ENCODE data around the gene AMPD1.

The AMPD1 gene

GRCh38 chr1:114696810-114697209, 1.5 kb upstream of the AMPD1 start:
- DNase-seq = no peak

- DNase-seq = no peak
These were observed 621 bp downstream of the AMPD1 start for GRCh38 chr1:114694540-114695310.

- DNase-seq = no peak
These were observed 2.4 kb downstream of the AMPD1 start for GRCh38 chr1:114692947-114693346.

GRCh38 chr1:114691061-114691460, 4.3 kb downstream of the AMPD1 start:
- DNase-seq = no peak

DNA sequence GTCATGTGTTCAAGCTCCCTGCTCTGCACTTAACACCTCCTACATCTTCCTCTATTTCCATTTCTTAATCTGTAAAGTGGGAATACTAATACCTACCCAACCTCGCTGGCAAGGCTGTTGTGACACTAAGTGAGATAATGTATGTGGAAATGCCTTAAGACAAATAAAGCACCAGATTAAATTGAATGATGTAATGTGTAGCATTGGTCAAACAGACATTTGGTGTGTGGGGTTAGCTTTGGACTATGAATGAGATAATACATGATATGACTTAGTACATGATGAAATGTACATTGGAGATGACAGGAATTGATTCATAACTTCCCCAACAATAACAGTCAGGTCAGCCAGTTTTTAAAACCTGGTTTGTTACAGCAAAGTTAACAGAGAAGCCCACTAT, 5.2 kb downstream of the AMPD1 start:
- no peak for DNase-seq

- DNase-seq = no peak
These were observed 6.8 kb downstream of the AMPD1 start for GRCh38 chr1:114688526-114688925.

- DNase-seq = no peak
These were observed 9.5 kb downstream of the AMPD1 start for GRCh38 chr1:114685851-114686250.

DNA sequence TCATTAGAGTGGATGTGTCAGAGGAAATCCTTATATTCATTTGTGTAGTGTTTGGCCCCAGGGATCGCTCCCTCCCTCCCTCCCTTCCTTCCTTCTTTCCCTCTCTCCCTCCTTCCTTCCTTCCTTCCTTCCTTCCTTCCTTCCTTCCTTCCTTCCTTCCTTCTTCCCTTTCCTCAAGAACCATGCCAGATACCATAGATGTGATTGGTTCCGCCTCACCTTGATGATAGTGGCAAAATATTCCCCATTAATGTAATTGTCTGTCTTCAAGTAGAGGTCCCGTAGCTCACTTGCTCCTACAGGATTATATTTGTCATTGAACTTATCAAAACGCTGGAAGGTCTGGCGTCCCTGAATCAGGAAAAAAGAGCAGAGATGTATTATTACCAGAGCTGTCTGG, 17.7 kb downstream of the AMPD1 start:
- DNase-seq = no peak

DNA sequence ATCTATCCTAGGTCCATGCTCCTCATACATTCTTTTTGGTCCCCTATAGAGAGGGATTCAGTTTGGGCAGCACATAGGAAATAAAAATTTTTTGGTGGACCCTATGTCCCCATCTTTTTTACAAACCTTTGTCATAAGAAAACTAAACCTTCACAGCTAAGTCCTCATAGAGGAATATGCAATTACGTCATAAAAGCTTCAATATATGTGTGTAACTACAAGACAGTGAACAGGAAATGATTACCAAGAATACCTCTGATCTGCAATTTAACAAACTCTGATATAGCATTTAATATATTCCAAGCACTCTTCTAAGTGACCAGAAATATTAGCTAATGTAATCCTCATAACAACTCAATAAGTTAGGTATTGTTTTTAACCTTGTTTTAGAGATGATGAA, 19.2 kb downstream of the AMPD1 start:
- no peak for DNase-seq

GRCh38 chr1:114671939-114672275, 23.4 kb downstream of the AMPD1 start:
- DNase-seq = no peak

DNA sequence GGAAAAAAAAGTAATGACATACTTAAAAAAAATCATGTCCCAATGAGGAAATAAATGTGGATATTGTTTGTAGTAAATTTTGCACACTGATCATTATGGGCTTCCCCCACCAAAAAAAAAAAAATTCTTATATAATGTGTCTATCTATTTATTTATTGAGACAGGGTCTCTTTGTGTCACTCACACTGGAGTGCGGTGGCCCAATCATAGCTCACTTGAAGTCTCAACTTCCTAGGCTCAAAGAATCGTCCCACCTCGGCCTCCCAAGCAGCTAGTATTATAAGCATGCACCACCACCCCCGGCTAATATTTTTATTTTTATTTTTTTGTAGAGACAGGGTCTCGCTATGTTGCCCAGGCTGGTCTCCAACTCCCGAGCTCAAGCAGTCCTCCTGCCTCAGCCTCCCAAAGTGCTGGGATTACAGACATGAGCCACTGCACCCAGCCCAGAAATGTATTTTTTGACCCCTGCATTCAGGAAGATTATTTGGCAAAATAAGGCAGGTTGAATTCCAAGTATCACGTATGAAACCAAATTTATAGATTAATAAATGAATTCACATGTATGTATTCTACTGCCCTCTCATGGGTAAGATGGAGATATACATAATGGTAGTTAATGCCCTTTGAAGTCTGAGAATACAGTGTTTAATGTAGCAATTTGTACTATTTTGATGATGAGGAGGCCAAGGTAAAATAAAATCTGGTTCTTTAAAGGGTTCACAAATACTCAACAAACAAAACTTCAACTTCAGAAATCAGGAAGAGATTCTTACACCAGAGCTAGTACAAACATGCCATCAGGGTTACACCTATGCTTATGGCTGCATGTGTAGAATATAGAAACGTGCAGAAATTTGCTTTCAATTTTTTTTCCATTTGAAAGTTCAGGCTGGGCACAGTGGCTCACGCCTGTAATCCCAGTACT, 24.1 kb downstream of the AMPD1 start:
- no peak for DNase-seq

DNA sequence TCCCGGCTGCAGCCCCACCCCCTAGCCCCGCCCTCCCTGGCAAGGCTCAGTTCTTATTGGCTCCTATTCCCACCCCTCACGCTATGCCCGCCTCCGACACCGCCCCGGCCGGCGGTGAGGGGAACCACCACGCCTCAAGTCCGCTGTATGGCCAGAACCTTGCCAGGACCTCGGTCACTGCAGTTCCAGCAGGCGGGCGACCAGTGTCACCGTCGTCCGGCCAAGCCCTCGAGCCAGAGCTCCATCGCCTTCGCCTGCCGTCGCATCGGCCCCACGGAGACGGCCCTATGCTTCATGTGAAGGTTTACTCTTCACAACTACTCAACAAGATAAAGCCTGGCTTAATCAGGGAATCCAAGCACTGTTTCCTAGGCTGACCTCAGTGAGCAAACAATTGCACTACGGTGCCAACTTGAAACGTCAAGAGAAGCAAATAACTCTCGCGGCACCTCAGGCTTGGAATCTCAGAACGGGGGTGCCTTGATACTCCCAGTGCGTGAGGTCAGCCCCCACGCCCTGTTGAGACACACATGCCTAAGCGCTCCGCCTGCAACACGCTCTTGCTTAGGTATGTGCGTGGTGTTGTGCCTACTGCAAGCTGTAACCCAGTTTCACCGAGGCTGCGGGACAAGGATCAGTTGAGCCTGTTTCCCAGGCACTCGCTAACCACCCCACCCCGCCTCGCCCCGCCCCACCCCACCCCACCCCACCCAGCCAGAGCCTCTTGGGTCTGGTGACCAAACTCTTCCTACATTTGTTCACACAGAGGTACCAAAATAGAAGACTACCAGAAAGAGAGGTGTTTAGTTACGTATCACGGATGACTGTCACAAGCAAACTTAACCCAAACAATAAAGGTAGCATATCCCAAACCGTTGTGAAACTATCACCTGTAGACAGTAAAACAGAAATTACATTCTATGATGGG, 25.0 kb downstream of the AMPD1 start:
- peak; percentile 87 for DNase-seq

DNA sequence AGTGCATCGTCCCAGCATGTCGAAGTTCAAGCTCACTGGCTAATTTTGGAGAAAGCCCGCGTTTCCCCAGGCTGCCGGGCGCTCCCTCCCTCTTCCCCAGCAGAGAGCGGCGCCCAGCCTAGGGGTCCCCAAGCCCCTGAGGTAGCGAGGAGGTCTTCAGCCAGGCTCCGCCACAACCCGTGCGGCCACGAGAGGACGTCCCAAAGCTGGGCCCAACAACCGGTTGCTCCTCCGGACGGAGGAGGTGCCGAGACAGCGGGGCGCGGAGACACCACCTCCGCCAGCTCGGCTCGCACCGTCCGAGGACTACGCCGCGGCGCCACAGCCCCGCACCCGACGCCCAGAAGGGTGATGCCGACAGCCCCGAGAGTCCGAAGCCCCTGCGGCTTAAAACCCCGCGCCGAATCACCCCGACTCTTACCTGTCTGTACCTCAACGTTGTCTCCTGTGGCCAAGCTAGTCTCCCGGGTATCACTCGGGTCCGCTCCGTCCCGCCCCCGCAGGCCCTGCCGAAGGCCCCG, 25.7 kb downstream of the AMPD1 start, which contains the start of gene DENND2C:
DENND2C (minus strand) TSS at position 488 of the 521 bp plus-strand sequence. CDS start 44,065 bp downstream, outside the sequence.
- peak; percentile 22 for DNase-seq

GRCh38 chr1:114668784-114669561, 26.4 kb downstream of the AMPD1 start:
- no peak for DNase-seq

- no peak for DNase-seq
These were observed 27.0 kb downstream of the AMPD1 start for GRCh38 chr1:114668373-114668772.

DNA sequence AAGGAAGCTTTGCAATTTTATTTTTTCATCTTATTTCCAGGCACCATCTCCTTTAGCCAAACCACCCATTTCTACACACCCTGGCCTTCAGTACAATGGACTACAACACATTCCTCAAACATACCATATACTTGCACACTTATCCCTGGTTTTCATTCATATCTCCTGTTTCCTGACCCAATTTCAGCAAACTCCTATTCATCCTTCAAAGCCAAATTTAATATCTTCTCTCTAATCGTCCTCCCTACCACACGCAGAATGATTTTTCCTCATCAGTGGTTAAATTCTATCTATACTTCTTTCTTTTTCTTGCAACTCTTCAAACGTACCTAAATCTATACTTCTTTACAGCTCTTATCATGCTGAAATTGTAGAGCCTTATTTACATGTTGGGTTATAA, 28.4 kb downstream of the AMPD1 start:
- DNase-seq = no peak

- DNase-seq = no peak
These were observed 35.1 kb downstream of the AMPD1 start for GRCh38 chr1:114660238-114660637.

DNA sequence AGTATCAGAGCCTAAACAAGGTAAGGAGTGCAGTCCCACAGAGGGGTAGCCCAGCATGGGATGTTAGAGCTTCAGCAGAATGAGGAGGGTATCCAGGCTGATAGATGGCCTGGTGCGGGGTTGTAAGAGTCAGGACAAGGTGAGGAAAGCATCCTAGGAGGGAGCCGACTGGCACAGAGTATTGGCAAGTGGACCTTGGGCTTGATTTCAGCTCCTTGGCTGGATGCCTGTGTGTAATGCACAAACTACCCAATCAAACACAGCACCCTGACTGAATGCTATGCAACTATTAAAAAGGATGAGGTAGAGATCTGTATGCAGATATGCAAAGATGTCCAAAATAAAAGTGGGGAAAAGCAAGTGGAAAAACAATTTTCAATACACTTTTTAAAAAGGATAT, 43.5 kb downstream of the AMPD1 start:
- no peak for DNase-seq

DNA sequence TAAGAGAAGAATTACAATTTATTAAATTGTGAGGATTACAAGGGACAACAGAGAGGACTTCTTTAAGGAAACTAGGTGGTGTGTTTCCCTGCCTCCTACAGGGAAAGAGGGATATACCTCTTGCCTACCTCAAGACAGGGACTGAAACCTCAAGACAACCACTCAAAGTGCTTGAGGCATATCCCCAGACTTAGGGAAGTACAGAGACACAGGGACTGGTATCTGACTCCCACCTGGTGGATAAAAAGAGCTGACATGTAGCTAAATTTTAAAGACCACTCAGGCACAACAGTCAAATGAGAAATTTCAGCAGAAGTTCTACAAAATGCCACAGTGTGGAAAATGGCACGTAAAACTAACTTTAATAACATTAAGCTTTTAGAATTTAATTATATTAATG, 46.8 kb downstream of the AMPD1 start:
- no peak for DNase-seq

DNA sequence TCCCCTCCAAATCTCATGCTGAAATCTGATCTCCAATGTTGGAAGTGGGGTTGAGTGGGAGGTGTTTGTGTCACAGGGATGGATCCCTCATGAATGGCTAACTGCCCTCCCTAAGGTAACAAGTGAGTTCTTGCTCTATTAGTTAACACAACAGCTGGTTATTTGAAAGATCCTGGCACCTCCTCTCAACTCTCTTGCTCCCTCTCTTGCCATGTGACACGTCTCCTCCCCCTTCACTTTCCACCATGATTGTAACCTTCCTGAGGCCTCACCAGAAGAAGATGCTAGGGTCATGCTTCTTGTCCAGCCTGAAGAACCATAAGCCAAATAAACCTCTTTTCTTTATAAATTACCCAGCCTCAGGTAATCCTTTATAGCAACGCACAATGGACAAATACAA, 54.0 kb downstream of the AMPD1 start:
- DNase-seq = no peak

DNA sequence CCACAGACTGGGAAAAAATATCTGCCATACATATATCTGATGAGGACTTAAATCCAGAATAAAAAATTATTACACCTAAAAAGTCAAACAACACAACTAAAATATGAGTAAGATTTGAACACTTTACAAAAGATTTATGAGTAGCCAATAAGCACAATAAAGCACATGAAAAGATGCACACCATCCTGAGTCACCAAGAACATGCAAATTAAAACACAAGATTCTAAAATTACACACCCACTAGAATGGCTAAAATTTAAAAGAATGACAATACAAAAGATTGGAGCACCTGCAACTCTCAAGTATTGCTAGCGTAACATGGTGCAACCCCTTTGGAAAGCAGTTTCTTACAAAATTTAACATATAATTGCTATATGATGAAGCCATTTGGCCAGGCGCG, 56.4 kb downstream of the AMPD1 start:
- no peak for DNase-seq

DNA sequence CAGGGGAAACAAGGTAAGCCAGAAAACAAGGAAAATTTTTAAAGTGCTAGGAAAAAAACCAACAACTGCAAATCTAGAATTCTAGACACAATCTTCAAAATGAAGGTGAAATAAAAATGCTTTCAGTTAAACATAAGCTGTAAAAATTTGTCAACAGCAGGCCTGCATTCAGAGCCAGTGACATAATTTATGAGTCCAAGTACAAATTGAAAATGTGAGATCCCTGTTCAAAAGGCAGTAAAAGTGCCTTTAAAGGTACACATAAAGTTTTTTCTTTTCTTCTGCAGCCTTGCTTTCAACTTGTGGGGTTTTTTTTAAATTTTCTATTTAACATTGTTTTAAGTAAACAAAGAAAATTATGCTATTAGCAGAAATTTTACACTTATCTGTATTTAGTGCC, 62.9 kb downstream of the AMPD1 start:
- no peak for DNase-seq

Measured in kidney glomerular epithelial cell (primary cell).